A549 (cell line): Measurements from ENCODE around the gene HMX1. TPM values are rescaled to one million over a fixed set of nuclear protein-coding genes. Genes with fewer than 3 reads are reported as not detected.

Experiments used
- ATAC-seq, 2 experiments: fragments of 200-7000 bp in 1 of 2; fragments of >200 bp in 1 of 2; cut with Nextera tagmentation in 1 of 2; cut with Tn5 transposase in 1 of 2; 3 replicates each; pipeline versions ENCODE4 v1.8.0 to v1.9.1; 2018 to 2020; ENCODE audit warnings: mild to moderate bottlenecking in 1 of 2, moderate library complexity in 1 of 2
- CTCF ChIA-PET: fragments of 300-600 bp; sonication (Branson Sonifier 250); formaldehyde crosslinking; extraction: SDS; loops from one replicate; lab custom pipeline; 2021; ENCODE audit warnings: antibody characterized with exemption, inconsistent platforms; lab: Yijun Ruan, JAX
- POLR2A ChIA-PET: fragments of 350-600 bp; formaldehyde crosslinking; extraction: SDS; loops from one replicate; lab custom pipeline; 2021; ENCODE audit warnings: antibody characterized with exemption, inconsistent platforms; lab: Yijun Ruan, JAX
- DNase-seq, 2 experiments: peaks; one replicate each; pipeline versions ENCODE4 v3.0.0 to v3.0.0-alpha.2; 2011 to 2016; ENCODE audit warnings: low read depth in 1 of 2, low spot score in 1 of 2
- FAIRE-seq: peaks from 2 replicates; lab custom pipeline; 2011; peaks lifted over from hg19 to GRCh38; lab: Jason Lieb, UNC
- H3K27ac ChIP-seq, 2 experiments: fragments of >200 bp; sonication (Bioruptor Twin); formaldehyde crosslinking; 3 replicates each; pipeline ENCODE4 v1.5.1; 2016 to 2017
- H3K4me1 ChIP-seq: fragments of >200 bp; sonication (Bioruptor Twin); formaldehyde crosslinking; 3 replicates; pipeline ENCODE4 v1.6.1; 2016
- H3K4me2 ChIP-seq: fragments of >200 bp; sonication (Bioruptor Twin); formaldehyde crosslinking; 3 replicates; pipeline ENCODE4 v1.6.1; 2016
- H3K4me3 ChIP-seq: fragments of >200 bp; sonication (Bioruptor Twin); formaldehyde crosslinking; 3 replicates; pipeline ENCODE4 v1.5.1; 2016
- H3K9me3 ChIP-seq: fragments of >200 bp; sonication (Bioruptor Twin); formaldehyde crosslinking; 3 replicates; pipeline ENCODE4 v1.6.1; 2016
- FOXS1 ChIP-seq: fragments of 250-450 bp; sonication (Bioruptor Pico); IDR thresholded peaks from 2 replicates; pipeline ENCODE4 v1.5.0; 2020; ENCODE audit warnings: mild to moderate bottlenecking, moderate library complexity
- HOXB13 ChIP-seq: fragments of 250-450 bp; sonication (Bioruptor Pico); IDR thresholded peaks from 2 replicates; pipeline ENCODE4 v1.5.0; 2020; ENCODE audit warnings: low read depth, mild to moderate bottlenecking, moderate library complexity
- JUNB ChIP-seq: fragments of >200 bp; sonication (Bioruptor Twin); formaldehyde crosslinking; IDR thresholded peaks from 2 replicates; pipeline ENCODE4 v1.6.1; 2016
- MAFK ChIP-seq: fragments of 450-650 bp; IDR thresholded peaks from 2 replicates; pipeline ENCODE4 v1.6.1; 2014; ENCODE audit not compliant: partially characterized antibody
- MAZ ChIP-seq: fragments of 150-350 bp; IDR thresholded peaks from 2 replicates; pipeline ENCODE4 v1.6.1; 2014; ENCODE audit warnings: antibody characterized with exemption, low read depth, low read length, borderline replicate concordance
- MYC ChIP-seq: IDR thresholded peaks from 2 replicates; pipeline ENCODE4 v1.6.1; 2012; ENCODE audit warnings: mild to moderate bottlenecking, inconsistent platforms, low read length, improper control_type of control experiment, borderline replicate concordance
- PHF8 ChIP-seq: fragments of 200-600 bp; sonication (generic); IDR thresholded peaks from 2 replicates; pipeline ENCODE4 v1.6.1; 2016; ENCODE audit warnings: low read depth, mild to moderate bottlenecking, antibody characterized with exemption, moderate library complexity, borderline replicate concordance
- RAD21 ChIP-seq, 2 experiments: fragments of >200 bp in 1 of 2; sonication (Bioruptor Twin) in 1 of 2; formaldehyde crosslinking in 1 of 2; IDR thresholded peaks in 1 of 2; conservative IDR thresholded peaks in 1 of 2; 2 replicates in 1 of 2; 3 replicates in 1 of 2; pipeline ENCODE4 v1.6.1; 2012 to 2018; ENCODE audit warnings: inconsistent platforms in 1 of 2
- RCOR1 ChIP-seq: fragments of 150-350 bp; IDR thresholded peaks from 2 replicates; pipeline ENCODE4 v1.6.1; 2014; ENCODE audit warnings: antibody characterized with exemption, low read length, low read depth
- REST ChIP-seq: fragments of 200-600 bp; sonication (generic); IDR thresholded peaks from 2 replicates; pipeline ENCODE4 v1.6.1; 2016; ENCODE audit warnings: antibody characterized with exemption, mild to moderate bottlenecking, moderate library complexity
- SMC3 ChIP-seq: fragments of >200 bp; sonication (Bioruptor Twin); formaldehyde crosslinking; IDR thresholded peaks from 3 replicates; pipeline ENCODE4 v1.6.1; 2018; ENCODE audit warnings: inconsistent platforms
- TFCP2L1 ChIP-seq: fragments of 250-450 bp; sonication (Bioruptor Pico); IDR thresholded peaks from 2 replicates; pipeline ENCODE4 v1.5.0; 2021; ENCODE audit warnings: mild to moderate bottlenecking
- ZFP36 ChIP-seq: fragments of 450-650 bp; IDR thresholded peaks from 2 replicates; pipeline ENCODE4 v1.6.1; 2014; ENCODE audit warnings: borderline replicate concordance; ENCODE audit not compliant: partially characterized antibody
- WGBS: methylation state at CpG from one replicate; pipeline ENCODE4 v1.1.6; 2017; ENCODE audit errors: missing lambda C conversion rate; 5-methylcytosine and 5-hydroxymethylcytosine counted together
- polyA plus RNA-seq, 4 experiments: library from polyadenylated mRNA; depleted of rRNA in 3 of 4; stranded (reverse); fragments of >200 nt; fragmentation: RNase III in 1 of 4; extraction: RNeasy Plus Mini Kit Qiagen cat#74134 plus additional on column Dnase treatment in 1 of 4; gene quantifications; 2 replicates in 3 of 4; 3 replicates in 1 of 4; pipeline ENCODE4 v1.2.3, GENCODE V29; 2011 to 2017
- TF ChIP-seq, protein P1 (sequence below): IDR thresholded peaks from 2 replicates; pipeline ENCODE4 v1.6.1; 2012
- TF ChIP-seq, protein P2 (sequence below): fragments of 250-450 bp; sonication (Bioruptor Pico); IDR thresholded peaks from 2 replicates; pipeline ENCODE4 v1.5.0; 2021; ENCODE audit warnings: mild to moderate bottlenecking, moderate library complexity, borderline replicate concordance
- TF ChIP-seq, protein P3 (sequence below): IDR thresholded peaks from 2 replicates; pipeline ENCODE4 v1.6.1; 2012

The HMX1 gene
- polyA plus RNA-seq, 2 of the 4 experiments (the other 2 are of a cell fraction) = 0.06 TPM; not detected in 1

- POLR2A ChIA-PET = no interaction called here
- 60% methylated on average over 1 of the region's 18 CpGs for WGBS
- no peak for FAIRE-seq
Measured at GRCh38 chr4:8865681-8866310, 5.8 kb downstream of the HMX1 start.

DNA sequence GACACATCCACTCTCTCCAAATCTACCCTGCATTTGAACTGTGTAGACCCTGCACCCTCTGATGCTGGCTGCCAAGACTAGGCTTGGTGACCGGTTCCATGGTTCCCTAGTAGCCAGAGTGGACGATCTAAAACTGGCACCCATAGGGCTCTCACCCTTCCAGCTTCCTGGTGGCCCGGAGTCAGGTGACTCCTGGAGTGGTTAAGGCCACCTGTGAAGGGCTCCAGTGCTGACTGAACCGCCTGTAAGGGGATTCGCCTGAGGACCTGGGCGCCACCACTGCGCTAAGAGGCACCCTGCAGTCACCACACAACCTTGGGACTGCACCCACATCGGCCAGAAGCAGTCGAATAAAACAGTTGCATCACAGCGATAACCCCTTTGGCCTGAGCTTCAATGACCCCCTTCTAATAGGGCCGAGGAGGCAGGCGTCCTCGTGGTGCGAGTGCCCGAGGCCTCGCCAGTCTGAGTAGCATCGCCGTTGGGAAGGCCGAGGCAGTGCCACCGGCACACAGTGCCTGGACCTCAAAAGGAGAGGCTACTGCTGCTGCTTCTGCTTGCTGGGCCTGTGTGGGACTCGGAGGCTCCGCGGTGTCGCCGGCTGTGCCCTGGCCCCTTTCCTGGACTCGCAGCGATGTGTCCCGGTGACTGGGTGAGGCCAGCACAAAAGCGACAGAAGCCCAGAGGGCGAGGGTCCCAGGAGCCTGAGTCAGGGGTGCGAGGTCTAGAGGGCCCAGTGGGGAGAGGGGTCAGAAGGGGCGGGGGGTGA, 6.5 kb downstream of the HMX1 start:
- no peak overlapping the region for H3K4me3 ChIP-seq
- no peak overlapping the region for H3K4me2 ChIP-seq
- H3K4me1 ChIP-seq = peaks cover 10% of the 10 kb centered on the region; the same call in 1 of the 3 replicates
- FAIRE-seq = no peak
- 66% methylated on average over 21 of the region's 32 CpGs for WGBS
- POLR2A ChIA-PET = no interaction called here
- no peaks in the 10 kb centered on the region for H3K9me3 ChIP-seq
- CTCF ChIA-PET = no interaction called here
- no peak for ATAC-seq
- TF ChIP-seq MAFK = no peak
- no peak for TF ChIP-seq SMC3
- no peak for TF ChIP-seq FOXS1 (CRISPR knock-in tag)
- TF ChIP-seq TFCP2L1 (CRISPR knock-in tag) = no peak
- H3K27ac ChIP-seq = no peak overlapping the region
- no peak for DNase-seq

More at GRCh38 chr4:8865681-8866310, 5.8 kb downstream of the HMX1 start:
- ATAC-seq = no peak
- Histone ChIP-seq H3K9me3 (no peaks in the 10 kb centered on the region), H3K4me1 (peaks cover 7% of the 10 kb centered on the region; the same call in 1 of the 3 replicates), H3K27ac (no peak overlapping the region), H3K4me3 (no peak overlapping the region)
- no peak for DNase-seq
- CTCF ChIA-PET = no interaction called here
- TF ChIP-seq HOXB13 (CRISPR knock-in tag) (no peak), JUNB (no peak), MYC (no peak), RCOR1 (no peak), RAD21 (conservative IDR thresholded peaks at IDR 0.05 in 1 of 2, IDR thresholded peaks at IDR 0.05 in 1 of 2) (no peak), ZFP36 (no peak), PHF8 (no peak)
- TF ChIP-seq, protein P1, sequence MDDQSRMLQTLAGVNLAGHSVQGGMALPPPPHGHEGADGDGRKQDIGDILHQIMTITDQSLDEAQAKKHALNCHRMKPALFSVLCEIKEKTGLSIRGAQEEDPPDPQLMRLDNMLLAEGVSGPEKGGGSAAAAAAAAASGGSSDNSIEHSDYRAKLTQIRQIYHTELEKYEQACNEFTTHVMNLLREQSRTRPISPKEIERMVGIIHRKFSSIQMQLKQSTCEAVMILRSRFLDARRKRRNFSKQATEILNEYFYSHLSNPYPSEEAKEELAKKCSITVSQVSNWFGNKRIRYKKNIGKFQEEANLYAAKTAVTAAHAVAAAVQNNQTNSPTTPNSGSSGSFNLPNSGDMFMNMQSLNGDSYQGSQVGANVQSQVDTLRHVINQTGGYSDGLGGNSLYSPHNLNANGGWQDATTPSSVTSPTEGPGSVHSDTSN = no peak
- TF ChIP-seq, protein P2, sequence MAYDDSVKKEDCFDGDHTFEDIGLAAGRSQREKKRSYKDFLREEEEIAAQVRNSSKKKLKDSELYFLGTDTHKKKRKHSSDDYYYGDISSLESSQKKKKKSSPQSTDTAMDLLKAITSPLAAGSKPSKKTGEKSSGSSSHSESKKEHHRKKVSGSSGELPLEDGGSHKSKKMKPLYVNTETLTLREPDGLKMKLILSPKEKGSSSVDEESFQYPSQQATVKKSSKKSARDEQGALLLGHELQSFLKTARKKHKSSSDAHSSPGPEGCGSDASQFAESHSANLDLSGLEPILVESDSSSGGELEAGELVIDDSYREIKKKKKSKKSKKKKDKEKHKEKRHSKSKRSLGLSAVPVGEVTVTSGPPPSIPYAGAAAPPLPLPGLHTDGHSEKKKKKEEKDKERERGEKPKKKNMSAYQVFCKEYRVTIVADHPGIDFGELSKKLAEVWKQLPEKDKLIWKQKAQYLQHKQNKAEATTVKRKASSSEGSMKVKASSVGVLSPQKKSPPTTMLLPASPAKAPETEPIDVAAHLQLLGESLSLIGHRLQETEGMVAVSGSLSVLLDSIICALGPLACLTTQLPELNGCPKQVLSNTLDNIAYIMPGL (CRISPR knock-in tag) = no peak
- TF ChIP-seq, protein P3, sequence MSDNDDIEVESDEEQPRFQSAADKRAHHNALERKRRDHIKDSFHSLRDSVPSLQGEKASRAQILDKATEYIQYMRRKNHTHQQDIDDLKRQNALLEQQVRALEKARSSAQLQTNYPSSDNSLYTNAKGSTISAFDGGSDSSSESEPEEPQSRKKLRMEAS = no peak
- TF ChIP-seq, all 56 proteins: peak for 0
- H3K4me2 ChIP-seq = no peak overlapping the region

GRCh38 chr4:8863686-8864682, 7.7 kb downstream of the HMX1 start:
- ChIA-PET POLR2A (no interaction called here), CTCF (no interaction called here)
- WGBS = 32% methylated on average over 27 of the region's 31 CpGs
- no peak overlapping the region for H3K4me3 ChIP-seq
- H3K4me1 ChIP-seq = peaks cover 10% of the 10 kb centered on the region; the same call in 1 of the 3 replicates
- no peak overlapping the region for H3K27ac ChIP-seq
- ATAC-seq (no peak), DNase-seq (no peak), FAIRE-seq (no peak)
- H3K9me3 ChIP-seq = no peaks in the 10 kb centered on the region
- TF ChIP-seq REST (no peak), RCOR1 (no peak), MAZ (no peak)
- no peak overlapping the region for H3K4me2 ChIP-seq
